Upper lobe of right lung (tissue), 1 donor: Measurements from ENCODE around the gene SDR42E2. TPM values are rescaled to one million over a fixed set of nuclear protein-coding genes. Genes with fewer than 3 reads are reported as not detected.

Source experiments
- ATAC-seq: fragments of 200-7000 bp; cut with Tn5 transposase; one replicate; pipeline ENCODE4 v1.9.1; 2020; ENCODE audit warnings: mild to moderate bottlenecking, moderate library complexity
- DNase-seq: peaks from one replicate; pipeline ENCODE4 v3.0.0-alpha.2; 2020
- H3K27ac ChIP-seq: fragments of 200-600 bp; one replicate; pipeline ENCODE4 v1.8.0; 2022
- H3K27me3 ChIP-seq: fragments of 200-600 bp; one replicate; pipeline ENCODE4 v1.8.0; 2022; ENCODE audit warnings: mild to moderate bottlenecking
- H3K36me3 ChIP-seq: fragments of 200-600 bp; one replicate; pipeline ENCODE4 v1.8.0; 2022
- H3K4me1 ChIP-seq: fragments of 200-600 bp; one replicate; pipeline ENCODE4 v1.8.0; 2022
- H3K4me3 ChIP-seq: fragments of 200-600 bp; one replicate; pipeline ENCODE4 v1.8.0; 2022; ENCODE audit warnings: mild to moderate bottlenecking
- H3K9me3 ChIP-seq: fragments of 200-600 bp; one replicate; pipeline ENCODE4 v1.8.0; 2022
- intact Hi-C: fragments of 100-400 bp; cut with DNase I; formaldehyde crosslinking; loops from one replicate; pipeline ENCODE4 v1.11.0; 2022
- total RNA-seq: library from RNA; stranded (reverse); fragmentation: NEBNext Ultra II Directional; extraction: Animal tissue kit (Norgen Biotek cat#: 25700); gene quantifications from one replicate; pipeline ENCODE4 v1.2.1, GENCODE V29; 2021
- TF ChIP-seq, protein P1 (sequence below): fragments of 200-600 bp; IDR thresholded peaks from one replicate; pipeline ENCODE4 v1.8.0; 2022; ENCODE audit warnings: antibody characterized with exemption
- donor health status: DM: no; HTN: yes; CAD: no; lungs with severe emphysema.

SDR42E2 gene
- total RNA-seq, 1 donor from 2014 or later, result 0.14 TPM

- intact Hi-C loops, result no loop called here
- H3K36me3 ChIP-seq, result peaks cover 6% of the 10 kb centered on the region
- no peaks in the 10 kb centered on the region for H3K9me3 ChIP-seq
- TF ChIP-seq, protein P1, sequence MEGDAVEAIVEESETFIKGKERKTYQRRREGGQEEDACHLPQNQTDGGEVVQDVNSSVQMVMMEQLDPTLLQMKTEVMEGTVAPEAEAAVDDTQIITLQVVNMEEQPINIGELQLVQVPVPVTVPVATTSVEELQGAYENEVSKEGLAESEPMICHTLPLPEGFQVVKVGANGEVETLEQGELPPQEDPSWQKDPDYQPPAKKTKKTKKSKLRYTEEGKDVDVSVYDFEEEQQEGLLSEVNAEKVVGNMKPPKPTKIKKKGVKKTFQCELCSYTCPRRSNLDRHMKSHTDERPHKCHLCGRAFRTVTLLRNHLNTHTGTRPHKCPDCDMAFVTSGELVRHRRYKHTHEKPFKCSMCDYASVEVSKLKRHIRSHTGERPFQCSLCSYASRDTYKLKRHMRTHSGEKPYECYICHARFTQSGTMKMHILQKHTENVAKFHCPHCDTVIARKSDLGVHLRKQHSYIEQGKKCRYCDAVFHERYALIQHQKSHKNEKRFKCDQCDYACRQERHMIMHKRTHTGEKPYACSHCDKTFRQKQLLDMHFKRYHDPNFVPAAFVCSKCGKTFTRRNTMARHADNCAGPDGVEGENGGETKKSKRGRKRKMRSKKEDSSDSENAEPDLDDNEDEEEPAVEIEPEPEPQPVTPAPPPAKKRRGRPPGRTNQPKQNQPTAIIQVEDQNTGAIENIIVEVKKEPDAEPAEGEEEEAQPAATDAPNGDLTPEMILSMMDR, result no peak
- H3K4me3 ChIP-seq, result no peak overlapping the region
- H3K27ac ChIP-seq, result no peak overlapping the region
- no peaks in the 10 kb centered on the region for H3K27me3 ChIP-seq
- ATAC-seq, result no peak
- no peak for DNase-seq
- peaks cover 36% of the 10 kb centered on the region for H3K4me1 ChIP-seq
These were observed 57.2 kb downstream of the SDR42E2 start for GRCh38 chr16:22219389-22220068.

GRCh38 chr16:22220069-22220440 is 57.7 kb downstream of the SDR42E2 start:
- peaks cover 36% of the 10 kb centered on the region for H3K4me1 ChIP-seq
- peak; percentile 78 for DNase-seq
- H3K27me3 ChIP-seq, result no peaks in the 10 kb centered on the region
- H3K36me3 ChIP-seq, result peaks cover under 1% of the 10 kb centered on the region
- TF ChIP-seq, protein P1, result no peak
- H3K4me3 ChIP-seq, result no peak overlapping the region
- peak overlapping the region; percentile 52 for H3K27ac ChIP-seq
- peak; percentile 60 for ATAC-seq
- H3K9me3 ChIP-seq, result no peaks in the 10 kb centered on the region
- intact Hi-C loops, result no loop called here

DNA sequence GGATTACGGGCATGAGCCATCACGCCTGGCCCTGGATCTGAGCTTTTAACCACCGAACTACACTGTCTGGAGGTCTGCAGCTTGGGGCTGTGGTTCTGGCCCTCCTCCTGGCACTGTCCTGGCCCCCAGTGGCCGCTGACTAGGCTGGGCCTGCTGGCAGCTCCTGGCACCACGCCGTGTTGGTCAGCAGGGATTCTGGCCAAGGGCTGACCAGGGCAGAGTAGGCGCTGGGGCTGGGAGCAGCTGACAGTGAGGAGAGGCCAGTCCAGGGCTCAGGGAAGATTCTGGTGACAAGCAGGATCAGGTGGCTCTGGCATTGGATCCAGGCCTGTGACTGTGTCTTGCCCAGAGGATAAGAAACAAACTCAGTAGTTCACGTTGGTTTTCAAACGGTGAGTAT is 58.4 kb downstream of the SDR42E2 start:
- TF ChIP-seq, protein P1, result no peak
- peaks cover 36% of the 10 kb centered on the region for H3K4me1 ChIP-seq
- H3K36me3 ChIP-seq, result no peaks in the 10 kb centered on the region
- DNase-seq, result no peak
- no peaks in the 10 kb centered on the region for H3K27me3 ChIP-seq
- intact Hi-C loops, result no loop called here
- peak overlapping the region; percentile 52 for H3K27ac ChIP-seq
- peak; percentile 37 for ATAC-seq
- no peak overlapping the region for H3K4me3 ChIP-seq
- no peaks in the 10 kb centered on the region for H3K9me3 ChIP-seq

DNA sequence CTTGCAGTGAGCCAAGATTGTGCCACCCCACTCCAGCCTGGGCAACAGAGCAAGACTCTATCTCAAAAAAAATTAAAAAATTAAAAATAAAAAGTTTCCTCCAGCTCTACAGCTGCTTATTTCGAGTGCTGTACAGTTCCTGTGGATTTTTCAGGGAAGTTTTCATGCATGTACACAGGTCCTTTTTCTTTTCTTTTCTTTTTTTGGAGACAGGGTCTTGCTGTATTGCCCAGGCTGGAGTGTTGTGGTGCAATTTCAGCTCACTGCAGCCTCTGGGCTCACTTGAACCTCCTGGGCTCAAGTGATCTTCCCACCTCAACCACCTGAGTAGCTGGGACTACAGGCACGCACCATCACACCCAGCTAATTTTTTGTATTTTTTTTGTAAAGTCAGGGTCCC is 59.7 kb downstream of the SDR42E2 start:
- TF ChIP-seq, protein P1, result no peak
- Histone ChIP-seq H3K36me3 (peaks cover 6% of the 10 kb centered on the region), H3K27me3 (no peaks in the 10 kb centered on the region), H3K4me3 (no peak overlapping the region), H3K9me3 (no peaks in the 10 kb centered on the region), H3K27ac (no peak overlapping the region), H3K4me1 (peaks cover 27% of the 10 kb centered on the region)
- DNase-seq (no peak), ATAC-seq (no peak)
- intact Hi-C loops, result no loop called here

DNA sequence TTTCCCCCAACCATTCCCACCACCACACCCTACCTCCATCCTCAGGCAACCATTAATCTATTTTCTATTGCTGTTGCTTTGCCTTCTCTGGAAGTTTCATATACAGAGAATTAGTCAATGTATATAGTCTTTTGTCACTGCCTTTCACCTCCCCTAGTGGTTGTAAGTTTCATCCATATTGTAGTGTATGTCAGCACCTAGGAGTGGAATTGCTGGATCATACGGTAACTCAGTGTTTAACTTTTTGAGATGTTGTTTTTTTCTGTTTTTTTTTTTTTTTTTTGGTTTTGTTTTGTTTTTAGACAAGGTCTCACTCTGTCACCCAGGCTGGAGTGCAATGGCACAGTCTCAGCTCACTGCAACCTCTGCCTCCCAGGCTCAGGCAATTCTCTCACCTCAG is 60.7 kb downstream of the SDR42E2 start:
- peaks cover 14% of the 10 kb centered on the region for H3K36me3 ChIP-seq
- ATAC-seq (no peak), DNase-seq (no peak)
- H3K27ac ChIP-seq, result peak overlapping the region; percentile 69
- peaks cover 24% of the 10 kb centered on the region for H3K4me1 ChIP-seq
- intact Hi-C loops, result no loop called here
- H3K9me3 ChIP-seq, result no peaks in the 10 kb centered on the region
- no peaks in the 10 kb centered on the region for H3K27me3 ChIP-seq
- no peak overlapping the region for H3K4me3 ChIP-seq
- TF ChIP-seq, protein P1, result no peak

- no peak overlapping the region for H3K4me3 ChIP-seq
- no peaks in the 10 kb centered on the region for H3K9me3 ChIP-seq
- peaks cover 35% of the 10 kb centered on the region for H3K36me3 ChIP-seq
- H3K4me1 ChIP-seq, result peaks cover 15% of the 10 kb centered on the region
- TF ChIP-seq, protein P1, result no peak
- no peaks in the 10 kb centered on the region for H3K27me3 ChIP-seq
- ATAC-seq, result peak; percentile 53
- intact Hi-C loops, result no loop called here
- no peak for DNase-seq
- peak overlapping the region; percentile 69 for H3K27ac ChIP-seq
These were observed 62.8 kb downstream of the SDR42E2 start for GRCh38 chr16:22225060-22225459.
